ENCODE results near the gene CYP2C9.
"Not testable (repeated sequence)": the region's sequence is repeated elsewhere in the genome, so short reads cannot be mapped to it uniquely, and the experiment has no call there.

The CYP2C9 gene

GRCh38 chr10:94938383-94938782, at the start of gene CYP2C9:
Gene CYP2C9 (plus strand): TSS chr10:94938658. CDS start chr10:94938683, 25 bp downstream.
- DNase-seq (ENCODE audit: low read depth in 2 of 2), result no peak

- DNase-seq (ENCODE audit: low read depth in 2 of 2), result no peak
Measured at GRCh38 chr10:94889123-94889522, 49.3 kb upstream of the CYP2C9 start.

- no peak for DNase-seq (ENCODE audit: low read depth in 2 of 2)
Measured at GRCh38 chr10:94890264-94891022, 48.0 kb upstream of the CYP2C9 start.

DNA sequence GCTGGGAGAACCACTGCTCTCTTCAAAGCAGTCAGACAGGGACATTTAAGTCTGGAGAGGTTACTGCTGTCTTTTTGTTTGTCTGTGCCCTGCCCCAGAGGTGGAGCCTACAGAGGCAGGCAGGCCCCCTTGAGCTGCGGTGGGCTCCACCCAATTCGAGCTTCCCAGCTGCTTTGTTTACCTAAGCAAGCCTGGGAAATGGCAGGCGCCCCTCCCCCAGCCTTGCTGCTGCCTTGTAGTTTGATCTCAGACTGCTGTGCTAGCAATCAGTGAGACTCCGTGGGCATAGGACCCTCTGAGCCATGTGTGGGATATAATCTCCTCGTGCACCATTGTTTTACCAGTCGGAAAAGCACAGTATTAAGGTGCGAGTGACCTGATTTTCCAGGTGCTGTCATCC, 40.0 kb upstream of the CYP2C9 start:
- DNase-seq (ENCODE audit: low read depth in 2 of 2), result not testable (repeated sequence)

DNA sequence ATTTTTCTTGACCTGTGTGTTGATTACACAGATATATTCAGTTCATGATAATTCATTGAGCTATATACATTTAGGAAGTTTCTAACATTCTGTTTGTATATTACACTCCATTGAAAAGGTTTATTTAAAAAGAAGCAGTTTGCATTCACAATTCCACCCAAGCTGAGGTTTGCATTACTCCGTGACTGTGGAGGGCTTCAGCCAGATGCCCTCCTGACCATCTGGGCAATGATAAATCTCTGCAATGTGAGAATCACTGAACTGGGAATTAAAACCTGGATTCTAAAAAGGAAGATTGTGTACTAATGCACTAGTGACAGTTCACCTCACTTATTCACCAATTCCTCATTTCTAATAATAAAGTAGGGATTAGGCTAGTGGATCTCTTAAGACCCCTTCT, 36.4 kb upstream of the CYP2C9 start:
- DNase-seq (ENCODE audit: low read depth in 2 of 2), result no peak

- no peak for DNase-seq (ENCODE audit: low read depth in 2 of 2)
Measured at GRCh38 chr10:94902570-94902969, 35.9 kb upstream of the CYP2C9 start.

DNA sequence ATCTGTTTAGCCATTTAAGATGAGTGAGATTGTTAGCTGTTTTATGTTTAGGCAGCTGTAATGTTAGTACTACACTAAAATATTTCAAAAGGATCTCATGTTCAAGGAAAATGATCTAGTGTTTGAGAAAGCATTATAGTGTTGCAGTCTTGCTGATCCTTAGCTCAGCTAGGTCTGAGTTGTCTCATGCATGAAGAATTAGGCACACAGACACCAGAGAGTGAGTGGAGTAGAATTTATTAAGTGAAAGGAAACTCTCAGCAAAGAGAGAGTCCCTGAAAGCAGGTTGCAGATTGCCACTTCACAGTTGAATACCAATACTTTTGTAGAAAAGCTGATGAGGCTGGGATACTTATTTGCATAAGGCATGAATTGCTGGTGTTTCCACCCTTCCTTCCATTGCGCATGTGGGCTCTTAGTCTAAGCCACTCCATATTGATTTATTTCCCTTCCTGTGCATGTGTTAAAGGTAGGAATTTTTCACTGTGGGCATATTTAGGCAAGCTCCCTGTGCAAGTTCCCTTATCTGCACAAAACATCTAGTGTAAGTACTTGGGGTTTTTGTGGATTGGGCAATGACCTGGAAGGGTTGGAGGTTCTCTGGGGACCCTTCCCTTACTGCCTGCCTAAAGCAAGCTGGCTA, 33.8 kb upstream of the CYP2C9 start:
- not testable (repeated sequence) for DNase-seq (ENCODE audit: low read depth in 2 of 2)

- DNase-seq (ENCODE audit: low read depth in 2 of 2), result no peak
Measured at GRCh38 chr10:94916423-94916822, 22.0 kb upstream of the CYP2C9 start.

- DNase-seq (ENCODE audit: low read depth in 2 of 2), result no peak
Measured at GRCh38 chr10:94936721-94937120, 1.7 kb upstream of the CYP2C9 start.

- not testable (repeated sequence) for DNase-seq (ENCODE audit: low read depth in 2 of 2)
Measured at GRCh38 chr10:94943432-94944103, 5.1 kb downstream of the CYP2C9 start.

GRCh38 chr10:94946181-94946580, 7.7 kb downstream of the CYP2C9 start:
- not testable (repeated sequence) for DNase-seq (ENCODE audit: low read depth in 2 of 2)

GRCh38 chr10:94963901-94964300, 25.4 kb downstream of the CYP2C9 start:
- no peak for DNase-seq (ENCODE audit: low read depth in 2 of 2)

DNA sequence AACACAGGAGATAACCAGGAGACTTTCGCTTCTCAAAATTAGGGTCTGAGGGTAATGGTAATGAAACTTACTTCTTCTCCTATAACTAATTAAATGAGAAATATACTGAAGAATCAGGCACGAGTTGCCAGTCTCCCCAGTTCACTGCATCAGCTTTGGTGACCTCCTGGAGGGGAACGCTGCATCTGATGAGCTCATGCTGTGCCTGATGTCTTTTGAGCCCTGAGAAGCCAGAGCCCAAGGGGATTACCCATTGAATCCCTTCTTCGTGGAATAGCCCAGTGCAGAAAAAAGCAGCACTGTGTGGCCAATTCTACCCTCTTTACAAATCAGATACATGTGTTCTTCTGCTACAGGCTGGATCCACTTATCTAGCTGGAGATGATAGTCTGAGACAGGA, 45.1 kb downstream of the CYP2C9 start:
- DNase-seq (ENCODE audit: low read depth in 2 of 2), result no peak

DNA sequence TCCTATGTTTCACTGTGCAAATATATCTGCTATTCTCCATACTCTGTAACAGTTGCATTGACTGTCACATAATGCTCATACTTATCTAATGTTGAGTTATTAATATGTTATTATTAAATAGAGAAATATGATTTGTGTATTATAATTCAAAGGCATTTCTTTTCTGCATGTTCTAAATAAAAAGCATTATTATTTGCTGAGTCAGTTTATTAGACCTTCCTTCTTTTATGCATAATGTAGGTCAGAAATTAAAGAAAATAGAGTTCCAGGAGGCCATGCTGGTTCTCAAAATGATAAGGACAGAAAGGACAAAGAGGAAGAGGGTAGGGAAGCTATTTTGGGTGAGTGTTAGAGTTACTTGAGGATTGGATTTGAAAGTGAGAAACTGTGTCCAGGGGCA, 50.7 kb downstream of the CYP2C9 start:
- no peak for DNase-seq (ENCODE audit: low read depth in 2 of 2)

- no peak for DNase-seq (ENCODE audit: low read depth in 2 of 2)
Measured at GRCh38 chr10:94991243-94991888, 52.9 kb downstream of the CYP2C9 start.

GRCh38 chr10:94992811-94993210, 54.4 kb downstream of the CYP2C9 start:
- no peak for DNase-seq (ENCODE audit: low read depth in 2 of 2)

DNA sequence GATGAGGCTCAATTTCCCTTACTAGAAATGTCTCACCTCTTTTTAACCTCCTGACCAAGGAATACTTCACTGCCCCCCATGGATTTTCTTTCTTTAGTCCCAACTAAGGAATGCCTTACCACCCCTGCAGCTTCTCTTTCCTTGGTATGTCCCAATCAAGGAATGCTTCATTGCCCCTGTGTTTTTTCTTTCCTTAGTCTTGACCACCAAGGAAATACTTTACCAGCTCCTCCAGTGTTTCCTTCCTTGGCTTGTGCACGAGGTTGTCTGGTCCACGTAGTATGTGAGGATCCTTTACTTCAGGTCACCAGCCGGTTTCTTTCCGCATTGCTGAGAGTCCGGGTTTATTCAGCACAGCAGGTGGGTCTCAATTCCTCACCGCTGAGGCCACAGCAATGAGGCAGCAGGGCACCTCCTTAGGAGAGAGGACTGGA, 59.3 kb downstream of the CYP2C9 start:
- DNase-seq (ENCODE audit: low read depth in 2 of 2), result no peak

DNA sequence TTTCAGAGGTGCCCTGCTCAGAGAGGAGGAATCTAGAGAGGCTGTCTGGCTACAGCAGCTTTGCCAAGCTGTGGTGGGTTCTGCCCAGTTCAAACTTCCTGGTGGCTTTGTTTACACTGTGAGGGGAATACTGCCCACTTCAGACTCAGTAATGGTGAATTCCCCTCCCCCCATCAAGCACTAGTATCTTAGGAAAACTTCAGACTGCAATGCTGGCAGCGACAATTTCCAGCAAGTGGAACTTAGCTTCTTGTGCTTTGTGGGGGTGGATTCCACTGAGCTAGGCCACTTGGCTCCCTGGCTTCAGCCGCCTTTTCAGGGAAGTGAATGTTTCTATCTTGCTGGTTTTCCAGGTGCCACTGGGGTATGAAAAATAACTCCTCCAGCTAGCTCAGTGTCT, 88.0 kb downstream of the CYP2C9 start:
- no peak for DNase-seq (ENCODE audit: low read depth in 2 of 2)

DNA sequence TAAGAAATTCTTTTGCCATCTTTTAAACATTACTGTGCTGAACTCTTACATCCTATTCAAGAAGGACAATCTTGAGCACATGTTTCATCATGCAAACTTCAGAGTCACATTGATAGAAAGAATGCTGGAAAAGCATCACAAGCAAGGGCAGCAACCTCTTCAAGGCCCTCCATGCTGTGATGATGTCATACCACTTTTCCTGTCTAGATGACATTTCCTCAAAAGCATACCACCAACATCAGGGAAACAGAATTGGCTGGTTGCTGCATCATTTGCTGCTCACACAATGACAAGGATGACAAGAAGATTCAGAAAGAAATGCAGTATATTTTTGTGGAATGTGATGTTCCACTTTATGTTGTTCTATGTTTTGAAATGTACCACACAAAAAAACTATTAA, 93.2 kb downstream of the CYP2C9 start:
- DNase-seq (ENCODE audit: low read depth in 2 of 2), result no peak

DNA sequence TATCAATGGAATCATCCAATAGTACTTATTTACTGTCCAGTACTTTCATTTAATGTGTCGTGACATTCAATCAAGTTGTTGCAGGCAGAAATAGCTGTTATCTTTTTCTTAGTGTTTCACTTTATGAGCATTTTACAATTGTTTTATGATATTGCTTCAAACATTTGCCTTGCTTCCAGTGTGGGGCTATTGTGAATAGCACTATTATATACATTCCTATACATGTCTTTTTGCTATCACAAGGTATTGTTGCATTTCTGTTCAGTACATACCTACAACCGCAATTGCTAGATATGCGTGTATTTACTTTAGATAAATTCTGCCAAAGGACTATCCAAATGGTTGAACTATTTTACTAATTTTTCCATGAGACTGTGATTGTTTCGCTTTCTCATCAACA, 95.9 kb downstream of the CYP2C9 start:
- no peak for DNase-seq (ENCODE audit: low read depth in 2 of 2)

GRCh38 chr10:95035332-95036295, 97.2 kb downstream of the CYP2C9 start:
- DNase-seq (ENCODE audit: low read depth in 2 of 2), result no peak

All from activated CD4-positive, alpha-beta T cell treated with anti-CD3 and anti-CD28 coated beads for 24 hours (primary cell).